GM18519 (cell line): ENCODE data around the gene FNDC3B.
A peak's percentile ranks its signal among the peaks of the same experiment; 100 is the strongest.
"Not testable (repeated sequence)": the region's sequence is repeated elsewhere in the genome, so short reads cannot be mapped to it uniquely, and the experiment has no call there.

Experiments used
- ATAC-seq: cut with Tn5 transposase; IDR thresholded peaks from one replicate; pipeline ENCODE4 v1.9.1; 2021; ENCODE audit warnings: mild to moderate bottlenecking, moderate library complexity; ENCODE audit not compliant: unreplicated experiment, low FRiP score

FNDC3B gene

DNA sequence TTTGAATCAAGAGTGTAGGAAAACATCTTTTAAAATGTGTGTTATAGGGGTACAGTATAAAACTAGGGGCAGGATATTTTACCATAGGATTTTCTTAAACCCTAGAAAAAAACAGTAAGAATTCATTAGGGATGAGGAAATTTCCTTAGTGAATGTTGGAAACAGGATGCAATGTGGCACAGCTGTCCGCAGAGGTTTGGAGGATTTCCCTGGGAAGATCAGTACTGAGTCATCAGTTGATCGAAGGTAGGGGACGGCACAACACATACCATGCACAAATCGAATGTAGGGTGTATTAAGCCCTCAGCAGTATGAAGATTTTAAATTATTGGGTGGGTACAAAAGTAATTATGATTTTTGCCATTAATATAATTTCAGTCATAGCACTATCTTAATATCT is 49.9 kb downstream of the FNDC3B start:
- ATAC-seq = no peak

DNA sequence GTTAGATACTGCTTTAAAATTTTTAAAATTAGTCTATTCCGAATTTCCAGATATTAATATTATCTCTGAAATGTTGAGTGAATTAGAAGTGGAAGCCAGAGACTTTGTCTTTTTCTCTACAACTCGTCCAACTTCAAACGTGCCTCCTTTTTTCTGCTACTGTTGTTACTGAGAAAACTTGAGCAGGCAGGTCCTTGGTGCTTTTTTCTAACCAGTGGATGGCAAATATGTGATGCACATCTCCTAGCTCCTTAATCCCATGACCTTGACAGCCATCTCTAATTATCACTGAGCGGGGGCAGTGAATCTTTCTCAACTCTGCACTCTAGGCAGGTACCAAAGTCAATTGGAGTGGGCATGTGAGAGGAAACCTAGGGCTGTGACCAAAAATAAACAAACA is 50.7 kb downstream of the FNDC3B start:
- ATAC-seq = no peak

DNA sequence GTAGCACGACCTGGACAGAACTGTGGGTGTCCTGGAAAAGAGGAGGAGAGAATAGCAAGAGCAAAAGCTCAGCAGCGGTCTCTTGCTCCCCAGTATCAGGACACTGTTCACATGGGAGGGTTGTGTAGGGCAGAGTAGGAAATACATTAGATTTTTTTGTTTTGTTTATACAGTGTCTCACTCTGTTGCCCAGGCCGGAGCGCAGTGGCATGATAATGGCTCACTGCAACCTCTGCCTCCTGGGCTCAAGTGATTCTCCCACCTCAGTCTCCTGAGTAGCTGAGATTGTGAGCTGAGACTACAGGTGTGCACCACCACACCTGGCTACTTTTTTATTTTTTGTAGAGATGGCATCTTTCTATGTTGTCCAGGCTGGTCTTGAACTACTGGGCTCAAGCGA is 53.3 kb downstream of the FNDC3B start:
- no peak for ATAC-seq

DNA sequence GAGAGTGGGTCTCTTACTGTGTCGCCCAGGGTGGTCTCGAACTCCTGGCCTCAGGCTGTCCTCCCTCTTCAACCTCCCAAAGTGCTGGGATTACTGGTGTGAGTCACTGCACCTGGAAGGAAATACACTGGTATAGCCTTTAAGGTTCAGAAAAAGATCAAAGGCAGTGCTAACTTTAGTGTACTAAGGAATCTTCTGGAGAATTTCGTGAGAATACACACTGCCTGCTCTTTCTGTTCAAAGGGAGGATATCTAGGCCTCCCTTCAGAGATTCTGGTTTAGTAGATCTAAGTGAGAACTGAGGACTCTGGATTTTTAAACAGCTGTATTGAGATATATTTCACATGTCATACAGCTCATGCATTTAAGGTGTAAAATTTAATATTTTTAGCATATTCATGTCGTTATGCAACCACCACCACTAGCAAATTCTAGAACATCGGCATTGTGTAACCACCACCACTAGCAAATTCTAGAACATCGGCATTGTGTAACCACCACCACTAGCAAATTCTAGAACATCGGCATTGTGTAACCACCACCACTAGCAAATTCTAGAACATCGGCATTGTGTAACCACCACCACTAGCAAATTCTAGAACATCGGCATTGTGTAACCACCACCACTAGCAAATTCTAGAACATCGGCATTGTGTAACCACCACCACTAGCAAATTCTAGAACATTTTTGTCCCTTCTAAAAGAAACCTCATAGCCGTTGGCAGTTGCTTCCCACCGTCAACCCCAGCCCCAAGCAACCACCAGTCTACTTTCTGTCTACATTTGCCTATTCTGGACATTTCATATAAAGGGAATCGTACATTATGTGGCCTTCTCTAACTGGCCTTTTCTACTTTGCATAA is 54.4 kb downstream of the FNDC3B start:
- not testable (repeated sequence) for ATAC-seq

DNA sequence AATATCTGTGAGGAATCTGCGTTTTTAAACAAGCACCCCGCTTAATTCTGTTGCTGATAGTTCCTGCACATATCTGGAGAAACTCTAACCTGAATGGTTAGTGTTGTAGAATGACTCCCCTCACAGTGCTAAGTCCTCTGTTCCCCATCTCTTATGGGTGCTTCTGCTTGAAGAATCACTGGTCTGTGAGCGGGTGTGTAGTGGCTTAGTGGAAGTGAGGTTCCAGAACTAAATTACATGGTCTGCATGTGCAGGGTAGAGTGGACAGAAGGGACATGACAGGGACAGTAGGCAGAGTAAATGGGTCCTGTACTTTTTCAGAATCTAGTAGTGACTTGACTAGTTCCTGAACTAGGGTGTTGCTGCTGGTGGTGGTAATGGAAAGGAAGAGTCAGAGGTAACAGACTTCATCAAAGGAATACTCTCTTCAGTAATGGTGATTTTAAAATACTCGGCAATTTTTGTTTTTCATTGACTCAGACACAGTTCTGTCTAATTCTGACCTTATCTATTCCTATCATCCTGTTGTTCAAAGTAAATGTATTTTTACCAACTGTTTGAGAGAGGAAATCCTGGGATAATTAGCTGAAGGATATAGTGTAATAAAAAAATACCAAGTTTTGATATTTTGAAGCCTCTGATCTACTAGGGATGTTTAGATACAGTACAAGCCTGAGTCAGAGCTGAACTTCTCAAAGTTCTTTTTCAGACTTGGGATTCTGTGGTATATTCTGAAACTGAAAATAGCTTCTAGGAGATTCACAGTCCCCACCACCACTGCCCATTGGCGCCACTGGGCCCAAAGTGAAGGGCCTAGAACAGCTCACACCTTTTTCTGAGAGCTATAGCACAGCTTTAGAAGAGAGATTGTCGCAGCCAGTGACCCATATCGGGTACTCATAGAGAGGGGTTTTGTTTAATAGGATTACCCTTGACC is 55.5 kb downstream of the FNDC3B start:
- peak; percentile 85 for ATAC-seq

DNA sequence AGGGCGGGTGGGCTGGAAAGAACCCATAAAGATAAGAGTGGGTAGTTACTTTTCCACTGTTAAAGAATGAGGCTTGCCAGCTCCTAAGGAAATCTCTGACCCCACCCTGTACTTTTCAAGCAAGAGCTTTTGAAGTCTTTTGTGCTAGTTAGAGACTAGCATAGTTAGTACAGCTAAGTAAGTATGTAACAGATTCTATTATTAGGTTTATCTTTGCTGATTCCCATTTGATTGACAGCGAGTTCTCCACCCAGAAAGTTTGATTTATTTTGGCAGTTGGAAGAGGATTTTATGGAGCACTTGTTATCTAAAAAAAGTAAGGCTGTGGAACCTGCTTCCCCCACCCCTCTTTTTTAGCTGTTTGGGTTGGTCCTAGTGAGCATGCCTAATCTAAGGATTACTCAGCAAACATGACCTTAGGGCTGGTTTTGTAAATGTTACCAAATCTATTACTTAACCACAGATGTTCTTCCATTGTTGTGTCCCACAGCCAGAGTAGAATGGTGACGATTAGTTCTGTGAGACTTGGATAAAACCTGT is 57.6 kb downstream of the FNDC3B start:
- ATAC-seq = no peak

DNA sequence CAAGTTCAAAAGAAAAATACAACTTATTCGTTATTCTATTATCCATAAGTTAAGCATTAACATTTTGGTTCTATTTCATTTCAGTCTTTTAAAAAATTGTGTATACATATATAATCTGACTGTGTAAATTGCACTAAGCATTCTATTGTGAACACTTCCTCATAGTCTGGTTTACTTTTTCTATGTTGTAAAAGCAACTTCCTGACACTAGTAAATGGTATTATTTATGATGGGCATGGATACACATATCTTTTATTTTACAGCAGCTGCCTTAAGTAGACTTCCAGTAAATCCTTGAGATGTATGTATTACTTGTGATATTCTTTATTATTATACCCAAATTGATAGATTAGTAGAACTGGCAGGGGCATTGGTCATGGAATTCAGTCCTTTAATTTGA is 58.2 kb downstream of the FNDC3B start:
- ATAC-seq = no peak

DNA sequence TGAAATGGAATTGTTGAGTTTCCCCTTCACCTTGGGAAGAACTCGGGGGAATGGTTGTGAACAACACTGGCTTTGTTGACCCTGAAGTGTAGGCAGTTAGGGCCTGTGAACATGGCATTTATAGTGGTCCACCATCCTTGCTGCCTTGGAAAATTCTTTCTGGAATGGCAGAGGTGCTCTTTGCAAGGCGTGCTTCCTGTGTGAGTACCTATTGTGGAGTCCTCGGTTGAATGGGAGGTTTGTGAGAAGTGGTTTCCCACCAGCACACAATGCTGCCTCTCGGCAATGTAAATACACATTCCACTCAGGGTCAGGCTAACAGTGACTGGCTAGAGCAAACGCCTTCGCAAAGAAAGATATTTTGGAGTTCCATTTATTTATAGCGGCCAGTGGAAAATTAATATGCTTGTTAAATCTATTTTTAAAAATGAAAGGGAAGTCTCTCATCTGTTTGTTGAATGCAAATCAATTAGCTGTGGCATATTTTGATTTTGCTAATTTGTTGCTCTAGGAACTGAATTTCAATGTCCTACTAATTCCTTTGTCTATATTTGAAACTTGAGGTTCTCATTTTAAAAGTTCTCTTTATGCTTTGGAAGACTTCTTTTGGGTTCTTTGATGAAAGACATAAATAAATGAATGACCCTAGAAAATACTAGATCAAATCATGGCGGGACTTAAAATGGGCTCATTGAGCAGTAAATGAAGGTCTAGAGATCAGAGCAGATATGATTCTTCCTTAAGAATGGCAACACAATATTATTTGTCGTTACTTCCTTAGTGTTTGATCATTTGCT is 59.5 kb downstream of the FNDC3B start:
- ATAC-seq = no peak

DNA sequence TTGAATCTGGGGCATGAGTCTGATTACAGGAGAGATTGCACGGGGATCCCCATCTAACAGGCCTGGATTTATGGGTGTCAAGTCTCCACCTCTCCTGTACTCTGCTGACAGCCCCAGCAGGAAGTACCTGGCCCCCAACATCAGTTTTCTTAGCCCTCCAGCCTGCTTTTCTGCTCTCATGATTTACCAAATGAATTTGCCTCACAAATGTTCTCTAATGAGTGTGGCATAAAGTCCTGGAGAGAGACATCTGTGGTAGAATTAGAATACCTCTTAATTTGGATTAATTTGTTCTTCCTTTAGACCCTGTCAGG is 60.1 kb downstream of the FNDC3B start:
- no peak for ATAC-seq

DNA sequence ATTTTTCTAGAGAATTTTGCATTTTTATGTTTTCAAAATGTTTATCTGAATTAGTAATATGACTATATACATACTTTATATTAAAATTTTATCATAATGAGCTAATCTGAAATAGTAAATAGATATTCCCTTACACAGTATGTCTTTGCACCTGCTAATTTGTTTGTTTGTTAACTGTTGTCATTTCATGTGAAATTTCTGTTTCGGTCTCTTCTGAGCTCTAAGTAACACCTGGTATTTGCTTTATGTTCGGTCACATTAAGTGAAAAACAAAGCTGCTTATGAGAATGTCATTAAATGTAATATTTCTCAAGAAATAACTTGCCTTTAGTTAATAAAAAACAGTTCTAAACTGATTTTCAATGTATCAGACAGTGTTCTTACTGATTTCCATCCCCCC is 61.1 kb downstream of the FNDC3B start:
- ATAC-seq = no peak

DNA sequence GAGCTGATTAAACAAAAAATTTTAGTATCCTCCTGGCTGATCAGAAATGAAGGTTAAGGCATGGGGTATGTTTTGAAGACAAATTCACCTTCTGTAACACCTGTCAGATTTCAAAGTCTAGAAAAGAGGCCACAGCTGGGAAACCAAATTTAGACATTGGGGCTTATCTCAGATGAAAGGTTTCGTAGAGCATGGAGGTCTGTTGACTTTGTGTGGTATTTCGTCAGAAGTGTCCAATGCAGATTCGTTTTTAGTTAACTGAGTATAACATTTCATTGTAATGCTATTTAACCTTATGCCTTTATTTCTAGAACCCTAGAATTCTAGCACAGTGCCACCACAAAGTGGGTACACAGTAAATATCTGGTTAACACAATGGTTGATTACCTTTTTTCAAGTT is 61.7 kb downstream of the FNDC3B start:
- ATAC-seq = no peak

DNA sequence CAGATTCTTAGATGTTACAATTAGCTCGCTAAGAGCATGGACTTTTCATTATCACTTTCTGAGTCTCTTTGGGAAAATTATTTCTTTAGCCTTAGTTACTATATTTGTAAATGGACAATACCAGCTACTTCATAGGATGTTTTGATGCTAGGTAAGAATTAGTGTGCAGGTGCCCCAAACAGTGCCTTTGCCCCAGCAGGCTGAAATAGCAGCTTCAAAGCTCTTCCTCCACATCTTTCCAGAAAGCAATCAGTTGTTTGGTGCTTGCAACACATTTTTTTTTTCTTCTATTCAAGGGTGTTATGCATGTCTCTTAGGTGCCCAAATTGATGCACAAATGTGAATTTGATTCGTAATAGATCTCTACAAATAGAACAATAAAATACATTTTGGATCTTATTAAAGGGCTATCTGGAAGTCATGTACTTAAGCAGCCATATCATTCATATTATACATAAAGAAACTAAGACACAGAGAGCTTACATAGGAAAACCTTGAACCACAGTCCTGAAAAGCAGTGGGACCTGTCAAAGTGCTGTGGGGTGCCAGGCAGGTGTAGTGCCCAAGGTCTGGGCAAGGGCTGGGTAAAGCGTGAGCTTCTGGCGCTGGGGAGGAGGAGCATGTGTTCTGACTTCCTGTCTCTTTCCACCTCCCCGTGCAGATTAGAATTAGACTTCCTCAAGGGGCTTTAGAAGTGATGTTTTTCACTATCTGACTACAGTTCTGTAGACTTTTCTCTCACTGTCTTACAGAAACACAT is 62.9 kb downstream of the FNDC3B start:
- peak; percentile 26 for ATAC-seq

DNA sequence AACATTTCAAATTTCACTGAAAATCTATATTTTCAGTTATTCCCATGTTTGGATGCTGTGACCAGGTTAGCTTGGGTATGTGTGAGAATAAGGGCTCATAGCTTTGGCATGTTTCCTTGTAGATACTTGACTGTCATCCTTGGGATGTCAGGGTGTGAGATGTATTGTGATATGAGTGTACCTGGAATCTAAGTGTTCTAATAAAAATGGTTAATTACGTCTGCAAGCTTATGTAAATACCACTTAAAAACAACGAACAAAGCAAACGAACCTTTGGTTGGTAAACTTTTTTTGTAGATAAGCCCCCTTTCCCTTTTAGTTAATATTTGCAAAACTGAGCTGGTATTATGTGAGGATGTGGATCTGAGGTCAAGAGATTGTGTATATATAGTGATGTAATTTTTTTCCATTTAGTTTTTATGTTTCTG is 63.5 kb downstream of the FNDC3B start:
- ATAC-seq = no peak

DNA sequence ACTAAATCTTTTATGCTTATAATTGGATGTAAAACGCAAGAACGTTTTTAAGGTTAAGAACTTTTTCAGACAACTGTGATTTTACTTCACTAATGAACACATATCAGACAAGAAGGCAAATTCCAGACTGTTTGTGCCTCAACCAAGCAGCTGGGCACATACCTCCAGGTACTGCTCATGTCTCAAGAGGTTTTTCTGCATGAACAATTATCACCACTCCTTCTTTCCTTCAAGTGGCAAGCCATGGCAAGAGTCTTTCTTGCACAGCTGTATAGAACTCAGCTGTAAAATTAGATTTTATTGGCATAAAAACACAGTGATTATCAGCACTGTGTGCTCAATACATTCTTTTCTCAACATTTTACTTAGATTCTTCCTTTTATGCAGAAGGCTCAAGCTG is 64.3 kb downstream of the FNDC3B start:
- no peak for ATAC-seq

DNA sequence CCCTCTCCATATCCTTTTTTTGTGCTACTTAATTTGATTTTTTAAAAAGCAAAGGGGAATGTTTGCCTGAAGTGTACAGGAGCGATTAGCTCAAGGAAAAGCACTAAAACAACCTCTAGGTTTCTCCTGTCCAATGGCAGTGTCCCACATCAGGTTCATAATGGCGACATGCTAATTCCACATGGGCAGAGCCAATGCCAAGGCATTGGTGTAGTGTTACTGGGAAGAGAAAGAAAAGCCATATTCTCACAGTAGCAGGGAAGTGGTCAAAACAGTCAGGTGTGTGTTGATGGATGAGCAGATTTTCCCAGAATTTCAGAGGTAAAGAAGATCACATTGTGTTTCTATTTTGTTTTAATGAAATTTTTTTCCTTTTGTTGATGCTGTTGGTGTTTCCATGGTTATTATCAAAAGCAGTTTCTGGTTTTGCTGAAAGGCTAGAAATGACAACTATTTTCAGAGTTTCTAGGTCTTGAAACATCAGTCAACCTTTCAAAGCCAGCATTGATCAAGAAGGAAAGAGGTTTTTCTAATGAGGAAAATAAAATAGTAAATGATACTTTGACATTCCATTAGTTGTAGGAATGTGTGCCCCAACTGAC is 65.2 kb downstream of the FNDC3B start:
- no peak for ATAC-seq

DNA sequence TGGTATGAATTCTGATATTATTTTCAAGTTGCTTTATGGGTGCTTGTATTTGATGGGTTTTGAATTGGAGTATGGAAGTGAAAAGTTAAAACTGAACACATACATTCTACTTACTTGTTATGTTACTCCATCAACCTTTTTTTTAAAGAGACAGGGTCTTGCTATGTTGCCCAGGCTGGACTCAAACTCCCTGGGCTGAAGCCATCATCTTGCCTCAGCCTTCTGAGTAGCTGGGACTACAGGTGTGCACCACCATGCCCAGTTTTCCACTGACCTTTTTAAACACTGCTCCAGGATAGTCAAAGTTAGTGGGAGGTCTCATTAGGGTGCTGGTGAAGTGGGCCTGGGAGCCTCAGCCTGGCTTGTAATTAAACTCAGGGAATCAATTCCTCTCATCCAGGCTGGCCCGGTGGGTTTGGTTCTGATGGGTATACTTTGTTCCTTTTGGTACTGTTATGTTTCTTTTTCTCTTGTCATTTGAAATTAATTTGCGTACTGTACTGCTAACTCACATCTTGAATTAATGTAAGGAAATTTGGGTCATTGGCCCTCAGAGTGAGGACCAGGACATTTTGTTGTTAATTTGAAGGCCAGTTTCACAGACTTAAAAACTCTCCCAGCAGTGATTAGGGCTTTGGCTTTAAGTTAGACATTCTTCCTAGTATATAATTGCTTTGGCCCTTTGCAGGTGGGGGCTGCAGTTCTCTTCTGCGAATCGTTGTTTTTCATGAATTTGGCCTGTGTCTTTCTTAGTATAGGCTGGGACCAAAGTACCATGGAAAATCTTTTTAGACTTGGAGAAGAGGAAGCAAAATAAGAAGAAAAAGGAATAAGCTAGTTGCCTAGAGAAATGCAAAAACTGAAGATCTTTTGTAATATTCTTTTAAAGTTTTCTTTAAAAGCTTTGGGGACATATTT is 66.9 kb downstream of the FNDC3B start:
- no peak for ATAC-seq

DNA sequence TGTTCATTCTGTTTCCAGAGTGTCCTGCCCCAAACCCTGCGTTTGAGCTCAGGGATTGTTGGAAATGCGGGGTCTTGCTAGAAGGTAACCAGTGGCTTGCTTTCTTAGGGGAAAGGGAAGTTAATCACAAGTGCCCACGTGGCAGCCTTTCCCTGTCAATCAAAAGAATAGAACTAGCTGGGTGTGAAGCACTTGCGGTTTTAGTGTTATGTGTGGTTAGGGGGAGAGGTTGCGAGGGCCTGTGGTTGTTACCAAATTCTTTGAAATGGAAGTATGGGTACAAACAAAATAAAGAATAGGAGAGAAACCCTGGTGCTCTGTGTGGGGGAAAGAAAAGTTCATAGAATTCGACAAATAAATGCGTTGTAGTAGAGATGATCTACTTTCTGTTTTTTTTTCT is 67.6 kb downstream of the FNDC3B start:
- peak; percentile 23 for ATAC-seq

DNA sequence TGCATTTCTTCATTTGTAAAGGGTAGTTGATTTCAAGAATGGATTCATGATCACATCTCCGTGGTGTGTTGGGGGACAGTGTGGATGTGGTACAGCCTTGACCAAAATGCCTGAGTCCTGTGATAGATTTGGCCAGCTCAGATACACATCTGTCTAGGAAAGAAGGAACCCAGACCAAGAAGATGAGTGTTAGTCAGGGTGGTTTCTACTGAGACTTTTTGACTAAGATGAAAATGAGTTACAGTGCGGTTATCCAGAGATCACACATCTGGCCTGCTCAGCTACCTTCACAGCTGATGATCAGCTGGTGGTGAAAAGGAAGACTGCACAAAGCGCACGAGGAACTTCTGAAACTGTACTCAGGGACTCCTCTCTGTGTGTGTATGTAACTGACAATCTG is 68.0 kb downstream of the FNDC3B start:
- ATAC-seq = peak; percentile 88
